GM18508 (cell line): ENCODE data around the gene GAREM1.

Source experiments
- ATAC-seq: cut with Tn5 transposase; IDR thresholded peaks from one replicate; pipeline ENCODE4 v1.9.1; 2021; ENCODE audit warnings: moderate number of reproducible peaks; ENCODE audit not compliant: insufficient read depth, unreplicated experiment

Gene GAREM1

DNA sequence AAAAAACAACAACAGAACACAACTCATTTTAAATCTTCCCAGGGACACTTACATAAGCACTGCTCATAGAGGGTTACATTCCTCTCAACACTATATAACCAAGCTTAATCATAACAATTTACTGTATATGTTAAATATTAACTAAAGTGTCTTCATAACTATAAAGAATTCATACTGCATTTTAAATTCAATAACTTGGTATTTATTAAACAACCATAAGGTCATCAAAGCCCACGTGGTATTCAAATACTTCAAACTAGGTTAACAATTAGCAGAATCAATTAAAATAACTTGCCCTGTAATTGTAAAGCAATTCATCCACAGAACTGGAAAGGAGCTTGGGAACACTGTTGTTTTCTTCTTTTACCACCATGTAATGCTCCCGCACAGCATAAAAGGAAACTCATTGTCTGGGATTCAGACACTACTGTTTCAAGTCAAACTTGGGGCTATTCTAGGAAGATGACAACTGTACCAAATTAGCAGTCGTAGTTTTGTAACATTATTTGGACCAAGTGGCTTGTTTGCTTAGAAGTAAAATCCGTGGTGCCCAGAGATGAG, 10.4 kb downstream of the GAREM1 start:
- no peak for ATAC-seq

DNA sequence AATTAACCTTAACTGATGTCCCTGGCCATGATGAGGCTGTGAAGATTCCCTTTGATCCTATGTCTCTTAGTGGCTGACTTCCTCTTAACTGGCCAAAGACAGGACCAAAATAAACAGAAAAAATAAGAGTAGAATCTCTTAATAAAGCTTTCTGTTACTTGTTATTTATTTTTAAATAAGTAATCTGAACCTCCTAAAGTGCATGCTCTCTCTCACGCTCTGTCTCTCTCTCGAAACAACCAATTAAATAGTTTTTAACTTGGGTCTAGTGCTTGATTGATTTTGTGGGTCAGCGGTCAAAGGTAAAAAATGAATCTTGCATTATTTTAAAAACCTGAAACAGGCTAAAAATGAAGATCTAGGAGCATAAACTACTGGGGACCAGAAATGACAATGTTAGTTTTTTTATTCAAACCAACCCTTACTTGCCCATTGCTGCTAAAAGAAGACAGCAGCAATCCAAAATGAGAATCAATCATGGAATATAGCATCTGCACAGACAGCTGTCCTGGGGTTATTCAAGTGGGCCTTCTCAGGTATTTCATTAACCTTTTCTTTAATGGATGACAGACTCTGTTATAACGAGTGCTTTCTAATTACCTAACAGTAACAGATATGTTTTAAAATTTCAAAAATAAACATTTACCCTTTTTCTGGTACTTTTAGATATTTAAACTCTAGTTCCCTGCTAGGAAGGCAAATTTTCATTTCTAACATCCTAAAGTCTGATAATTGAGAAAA, 11.2 kb downstream of the GAREM1 start:
- no peak for ATAC-seq

DNA sequence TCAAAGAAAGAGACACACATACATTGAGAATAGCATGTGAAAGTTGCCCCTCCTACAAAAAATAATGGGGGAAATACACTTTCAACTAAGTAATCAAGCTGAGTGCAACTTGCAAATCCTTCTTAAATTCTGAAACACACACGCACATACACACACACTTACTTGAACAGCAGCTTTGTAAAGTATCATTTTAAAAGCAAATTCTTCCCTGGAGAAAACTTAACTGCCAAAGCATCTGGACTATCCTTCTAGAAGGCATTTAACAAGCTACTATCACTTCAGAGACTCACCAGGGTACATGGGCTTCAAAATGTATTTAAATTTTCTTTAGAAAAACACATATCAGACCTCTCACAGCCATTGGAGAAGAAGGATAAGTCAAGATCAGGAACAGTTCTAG, 15.3 kb downstream of the GAREM1 start:
- ATAC-seq = no peak

DNA sequence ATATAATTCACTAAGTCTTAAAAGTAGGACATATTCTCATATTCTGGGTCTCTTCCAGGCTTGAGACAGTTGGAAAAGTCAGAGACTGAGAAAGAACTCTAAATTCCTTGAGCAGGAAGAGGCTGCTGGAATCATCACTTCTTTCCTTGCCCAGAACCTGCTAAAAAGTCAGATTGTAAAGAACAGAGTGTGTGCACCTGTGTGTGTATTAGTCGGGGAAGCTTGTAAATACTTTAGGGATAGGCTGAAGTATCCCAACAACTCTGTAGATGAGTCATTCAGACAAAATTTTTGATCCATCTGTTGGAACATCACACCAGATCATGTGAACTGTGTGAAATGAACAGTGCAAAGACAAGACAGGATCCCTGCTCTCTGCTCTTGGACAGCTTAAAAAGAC, 16.1 kb downstream of the GAREM1 start:
- no peak for ATAC-seq

DNA sequence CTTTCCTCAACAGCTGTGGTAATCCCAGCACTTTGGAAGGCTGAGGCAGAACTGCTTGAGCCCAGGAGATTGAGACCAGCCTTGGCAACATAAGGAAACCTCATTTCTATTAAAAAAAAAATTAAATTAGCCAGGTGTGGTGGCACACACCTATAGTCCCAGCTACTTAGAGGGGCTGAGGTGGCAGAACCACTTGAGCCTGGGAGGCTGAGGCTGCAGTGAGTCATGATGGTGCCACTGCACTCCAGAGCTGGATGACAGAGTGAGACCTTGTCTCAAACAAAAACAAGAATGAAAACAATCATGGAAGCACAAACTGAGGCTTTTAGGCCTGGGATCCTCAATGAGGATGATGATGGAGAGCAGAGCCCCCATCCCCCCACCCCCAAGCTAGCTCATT, 19.8 kb downstream of the GAREM1 start:
- ATAC-seq = no peak

DNA sequence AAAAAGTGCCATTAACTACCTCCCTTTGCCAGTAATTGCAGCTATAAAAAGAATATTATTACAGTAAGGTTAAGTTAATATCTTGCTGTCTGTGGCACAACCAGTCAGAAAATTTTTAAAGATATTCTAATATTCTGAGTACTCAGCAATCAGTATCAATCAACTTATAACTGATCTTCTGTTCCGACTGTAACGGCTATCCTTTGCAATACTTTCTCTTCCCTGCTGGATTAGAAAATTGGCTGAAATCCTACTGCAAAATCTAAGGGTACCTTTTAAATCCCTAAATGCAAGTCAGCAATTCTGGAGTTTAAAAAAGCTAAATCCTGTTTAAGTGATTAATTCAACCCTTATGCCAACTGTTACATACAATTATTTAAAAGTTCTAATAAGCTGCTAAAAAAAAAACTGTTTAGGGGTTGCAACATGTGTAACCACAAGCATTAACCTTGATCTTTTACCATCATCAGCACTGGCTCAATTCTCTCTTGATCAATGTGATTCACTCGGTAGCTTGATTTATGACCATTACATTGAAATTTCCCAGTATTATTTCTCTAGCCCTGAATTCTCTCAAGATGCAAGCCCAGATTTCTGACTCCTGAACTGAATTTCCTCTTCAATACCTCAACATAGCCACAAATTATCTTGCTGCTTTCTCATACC, 20.5 kb downstream of the GAREM1 start:
- no peak for ATAC-seq

DNA sequence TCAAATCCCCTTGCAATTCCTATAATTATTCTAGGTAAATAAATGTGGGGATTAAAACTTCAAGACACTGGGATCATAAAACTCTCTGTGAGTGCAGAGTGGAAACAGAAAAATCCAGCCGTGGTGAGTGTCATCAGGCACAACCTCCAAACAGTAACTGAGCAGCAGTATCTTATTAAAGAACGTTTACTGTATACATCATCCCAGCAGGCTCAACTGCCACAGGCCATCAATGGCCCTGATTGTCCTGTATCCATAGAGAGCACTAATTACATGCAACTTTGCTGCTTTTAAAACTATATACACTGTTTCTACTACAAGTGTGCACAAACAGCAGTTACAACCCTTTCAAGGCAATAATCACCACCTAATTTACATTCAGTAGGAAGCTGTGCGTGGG, 23.9 kb downstream of the GAREM1 start:
- no peak for ATAC-seq

DNA sequence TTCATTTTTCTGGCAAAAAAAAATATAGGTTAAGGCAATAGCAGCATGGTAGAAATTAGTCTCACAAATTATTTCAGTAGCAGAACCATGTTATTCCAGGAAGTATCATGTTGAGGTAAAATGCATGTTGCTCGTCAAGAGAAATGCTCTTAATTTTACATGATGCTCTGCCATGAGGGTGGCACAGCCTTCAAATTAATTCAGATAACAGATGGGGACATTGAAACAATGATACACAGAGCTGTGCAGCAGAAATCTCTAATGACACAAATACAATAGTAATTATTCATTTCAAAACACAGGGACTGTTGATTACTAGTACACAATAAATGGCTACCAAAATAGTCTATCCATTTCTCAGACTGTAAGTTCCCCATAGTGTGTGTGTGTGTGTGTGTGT, 24.8 kb downstream of the GAREM1 start:
- no peak for ATAC-seq

DNA sequence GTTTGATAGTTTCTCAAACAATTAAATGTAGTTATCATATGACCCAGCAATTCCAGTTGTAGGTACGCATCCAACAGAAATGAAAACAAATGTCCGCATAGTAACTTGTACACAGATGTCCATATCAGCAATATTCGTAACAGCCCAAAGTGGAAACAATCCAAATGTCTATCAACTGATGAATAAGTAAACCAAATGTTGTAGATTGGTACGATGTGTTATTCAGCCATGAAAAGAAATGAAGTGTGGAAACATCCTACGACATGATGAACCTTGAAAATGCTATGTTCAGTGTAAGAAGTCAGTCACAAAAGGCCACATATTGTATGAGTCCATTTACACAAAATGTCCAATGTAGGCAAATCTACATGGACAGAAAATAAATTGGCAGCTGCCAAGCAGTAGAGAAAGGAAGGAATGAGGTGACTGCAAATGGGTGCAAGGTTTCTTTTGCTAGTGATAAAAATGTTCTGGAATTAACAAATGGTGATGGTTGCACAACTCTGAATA, 26.9 kb downstream of the GAREM1 start:
- no peak for ATAC-seq

DNA sequence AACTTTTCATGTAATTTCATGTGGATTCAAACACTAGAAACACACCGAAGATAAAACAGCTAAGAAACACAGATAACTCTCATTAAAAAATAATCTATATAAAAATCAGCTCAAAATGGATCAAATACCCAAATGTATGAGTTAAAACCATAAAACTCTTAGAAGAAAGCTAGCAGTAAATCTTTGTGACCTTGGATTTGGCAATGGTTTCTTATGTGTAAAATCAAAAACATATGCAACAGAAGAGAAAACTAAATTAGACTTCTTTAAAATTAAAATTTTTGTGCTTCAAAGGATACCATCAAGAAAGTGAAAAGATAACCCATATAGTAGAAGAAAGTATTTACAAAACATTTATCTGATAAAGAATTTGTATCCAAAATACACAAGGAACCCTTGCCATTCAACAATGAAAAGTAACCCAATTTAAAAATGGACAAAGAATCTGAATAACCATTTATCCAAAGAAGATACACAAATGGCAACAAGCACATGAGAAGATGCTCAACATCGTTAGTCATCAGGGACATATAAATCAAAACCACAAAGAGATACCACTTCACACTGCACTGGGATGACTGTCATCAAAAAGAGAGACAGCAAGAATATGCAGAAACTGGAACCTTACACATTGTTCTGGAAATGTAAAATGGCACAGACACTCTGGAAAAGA, 27.5 kb downstream of the GAREM1 start:
- ATAC-seq = no peak

DNA sequence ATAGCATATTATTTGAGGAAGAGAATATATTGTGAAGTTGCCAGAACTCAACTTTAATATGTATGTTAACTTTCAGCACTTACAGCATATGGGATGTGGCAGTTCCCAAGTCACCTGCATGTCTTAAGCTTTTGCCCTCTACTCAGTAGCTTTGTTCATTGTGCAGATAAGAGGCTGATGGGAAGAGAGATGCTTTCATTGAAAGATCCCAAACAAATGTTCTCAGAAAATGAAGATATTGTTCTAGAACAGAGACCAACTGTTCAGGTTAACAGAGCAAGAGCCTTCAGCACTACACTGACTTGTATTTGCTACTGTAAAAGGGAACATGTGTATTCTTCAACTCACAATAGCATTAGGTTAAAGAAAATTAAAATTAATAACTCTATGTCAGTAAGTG, 28.1 kb downstream of the GAREM1 start:
- ATAC-seq = no peak

DNA sequence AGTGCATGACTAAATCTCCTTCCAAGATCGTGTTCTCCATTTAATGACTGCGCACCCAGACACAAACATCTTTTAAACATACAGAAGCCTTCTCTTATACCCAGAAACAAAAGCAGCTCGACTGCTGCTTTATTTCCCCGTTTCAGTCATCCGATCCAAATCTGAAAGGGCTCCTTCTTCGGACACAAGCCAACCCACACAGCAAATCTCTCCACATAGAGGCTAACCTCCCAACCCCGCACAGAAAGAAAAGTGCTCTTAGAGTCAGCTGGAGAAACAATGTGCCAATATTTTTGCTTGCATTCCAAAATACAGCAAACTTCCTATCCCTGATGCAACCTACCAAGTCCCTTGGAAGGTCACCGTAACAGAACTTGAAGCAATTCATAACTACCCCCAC, 29.1 kb downstream of the GAREM1 start:
- no peak for ATAC-seq

DNA sequence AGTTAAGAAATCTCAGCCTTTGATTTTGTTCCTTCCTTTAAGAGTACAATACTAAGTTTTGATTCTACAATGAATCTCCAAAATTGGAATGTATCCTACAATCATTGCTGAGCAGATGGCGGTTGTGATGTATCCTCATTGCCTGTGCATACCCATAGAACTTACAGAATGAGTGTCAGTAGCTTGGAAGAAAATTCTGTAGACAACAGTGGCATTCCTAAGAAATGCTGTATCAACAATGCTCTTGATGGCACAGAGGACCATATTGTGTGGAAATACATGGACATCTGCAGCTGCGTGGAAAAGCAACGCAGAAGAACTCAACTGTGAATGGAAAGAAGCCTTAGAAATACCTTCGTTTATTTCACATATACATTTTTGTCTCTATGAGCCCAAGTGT, 30.2 kb downstream of the GAREM1 start:
- ATAC-seq = no peak

DNA sequence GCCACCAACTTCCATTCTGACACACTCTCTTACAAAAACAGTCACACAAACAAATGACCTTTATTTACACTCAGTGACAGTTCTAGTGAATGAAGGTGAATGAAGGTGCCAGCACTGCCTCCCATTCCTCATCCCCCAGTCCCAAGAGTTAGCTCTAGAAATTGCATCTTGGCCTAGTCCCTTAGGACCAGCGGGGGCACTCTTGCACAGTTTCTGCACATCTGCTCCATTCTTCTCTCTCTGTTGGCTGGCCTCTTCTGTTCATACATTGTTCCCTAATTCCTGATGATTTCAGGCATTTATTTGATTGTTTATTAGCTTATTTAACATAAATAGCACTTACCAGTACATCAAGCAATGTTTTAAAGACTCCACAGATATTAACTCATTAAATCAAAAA, 30.9 kb downstream of the GAREM1 start:
- ATAC-seq = no peak

DNA sequence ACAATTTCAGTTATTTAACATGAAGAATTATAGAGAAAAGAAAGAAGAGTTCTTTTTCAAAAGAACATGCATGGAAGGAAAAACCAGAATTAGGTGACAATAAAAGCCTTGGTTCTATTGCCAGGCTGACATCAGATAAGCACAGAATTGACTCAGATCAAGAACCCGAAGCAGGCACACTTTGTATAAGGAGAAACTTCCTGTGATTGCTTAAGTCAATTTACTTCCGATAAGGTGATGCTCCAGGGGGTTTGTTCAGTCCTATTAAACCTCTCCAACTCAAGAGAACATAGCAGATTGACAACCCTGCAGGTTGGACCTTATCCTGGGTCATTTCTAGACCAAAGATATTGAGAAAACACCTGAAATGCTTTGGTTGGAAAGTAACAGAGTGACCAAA, 31.4 kb downstream of the GAREM1 start:
- ATAC-seq = no peak

DNA sequence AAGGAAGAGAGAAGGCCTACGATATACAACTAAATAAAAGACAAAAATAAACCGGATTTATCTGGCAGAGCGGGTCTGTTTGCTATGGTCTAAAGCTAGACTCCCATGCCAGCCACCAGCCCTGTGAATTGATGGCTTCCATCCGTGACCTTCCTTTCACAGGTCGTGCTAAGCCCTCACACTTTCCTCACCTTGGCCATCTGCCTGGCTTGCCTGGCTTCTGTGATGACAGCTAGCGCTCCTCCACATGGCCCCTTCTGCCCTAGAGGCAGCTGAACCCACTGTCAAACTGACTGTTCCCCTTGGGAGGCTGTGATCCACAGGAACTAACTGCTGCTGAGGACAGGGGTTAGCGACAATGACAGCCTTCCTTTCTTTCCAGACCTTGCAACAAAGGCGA, 32.5 kb downstream of the GAREM1 start:
- no peak for ATAC-seq

DNA sequence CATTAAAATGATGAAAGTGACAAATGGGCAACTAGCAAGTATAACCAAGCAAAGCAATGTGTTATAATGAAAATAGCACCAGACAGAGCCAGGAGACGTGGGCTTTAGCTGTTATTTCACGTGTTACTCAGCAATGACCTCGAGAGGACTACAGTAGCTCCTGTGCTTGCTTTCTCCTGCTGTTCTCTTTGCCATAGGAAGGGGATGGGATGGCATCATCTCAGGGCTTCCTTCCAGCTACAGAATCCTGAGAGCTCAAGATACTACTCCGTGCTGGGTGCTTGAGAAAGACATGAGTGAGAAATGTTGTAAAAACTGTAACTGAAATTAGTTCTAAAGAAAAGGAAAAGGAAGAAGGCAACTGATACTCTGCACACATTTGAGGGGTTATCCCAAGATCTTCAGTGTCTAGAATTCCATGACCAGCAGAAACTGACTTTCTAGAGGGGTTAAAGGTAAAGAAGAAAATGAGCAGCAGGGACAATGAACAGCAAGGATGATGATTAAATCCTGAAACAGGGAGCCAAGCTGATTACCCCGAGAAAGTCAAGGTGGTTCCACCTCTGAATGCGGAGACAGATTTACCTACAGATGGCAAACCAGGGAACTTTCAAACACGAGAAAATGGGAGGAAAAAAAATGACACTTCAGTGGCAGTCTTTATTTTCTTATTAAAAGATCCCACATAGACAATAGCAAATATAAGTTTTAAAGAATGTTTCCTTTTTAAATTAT, 33.4 kb downstream of the GAREM1 start:
- no peak for ATAC-seq

DNA sequence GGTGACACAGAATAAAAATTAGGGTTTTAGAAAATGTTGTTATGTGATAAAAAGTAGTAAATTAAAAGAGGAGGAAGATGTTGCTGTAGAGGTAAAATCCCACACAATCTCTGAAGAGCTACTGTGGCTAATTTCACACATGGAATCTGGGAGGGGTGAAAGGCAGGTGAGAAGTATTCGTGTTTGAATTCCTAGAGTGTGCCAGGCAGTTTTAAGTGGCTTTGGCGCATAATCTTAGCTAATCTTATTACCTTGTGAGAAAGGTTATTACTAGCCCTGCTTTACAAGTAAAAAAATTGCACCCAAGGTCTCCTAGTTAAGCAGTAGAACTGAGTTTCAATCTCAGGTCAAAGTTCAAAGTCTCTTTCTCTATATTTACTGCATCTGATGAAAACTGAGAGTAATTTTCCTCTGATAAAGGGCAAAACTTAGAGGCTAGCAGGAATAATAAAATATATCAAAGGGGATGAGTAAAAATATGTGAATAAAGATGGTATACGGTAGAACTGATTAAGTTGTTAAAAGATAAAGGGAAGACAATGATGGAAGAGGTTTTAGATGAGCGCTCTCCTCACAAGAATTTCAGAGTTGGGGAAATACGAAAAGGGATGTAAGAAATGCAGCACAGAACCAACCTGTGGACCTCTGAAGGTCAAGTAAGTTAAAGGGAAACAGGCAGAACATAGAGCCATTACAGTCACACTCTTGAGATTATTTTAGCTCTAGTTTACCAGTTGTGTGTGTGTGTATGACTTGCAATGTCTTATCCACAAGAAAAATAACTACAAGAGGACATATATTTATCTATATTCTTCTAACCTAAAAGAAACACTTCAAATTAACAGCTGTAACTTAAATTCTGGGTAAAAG, 34.8 kb downstream of the GAREM1 start:
- no peak for ATAC-seq

DNA sequence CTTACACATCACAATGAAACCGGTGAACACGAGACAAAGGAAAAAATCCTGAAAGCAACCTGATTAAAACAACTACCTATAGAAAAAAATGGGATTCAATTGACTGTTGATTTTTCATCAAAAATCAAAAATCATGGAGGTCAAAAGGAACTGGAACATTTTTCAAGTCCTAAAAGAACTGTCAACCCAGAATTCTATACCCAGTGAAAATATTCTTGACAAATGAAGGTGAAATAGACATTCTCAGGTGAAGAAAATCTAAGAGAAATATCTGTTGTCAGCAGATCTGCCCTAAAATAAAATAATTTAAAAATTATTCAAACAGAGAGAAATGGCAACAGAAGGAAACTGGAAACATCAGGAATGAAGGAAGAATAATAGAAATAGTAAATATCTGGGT, 38.9 kb downstream of the GAREM1 start:
- no peak for ATAC-seq

DNA sequence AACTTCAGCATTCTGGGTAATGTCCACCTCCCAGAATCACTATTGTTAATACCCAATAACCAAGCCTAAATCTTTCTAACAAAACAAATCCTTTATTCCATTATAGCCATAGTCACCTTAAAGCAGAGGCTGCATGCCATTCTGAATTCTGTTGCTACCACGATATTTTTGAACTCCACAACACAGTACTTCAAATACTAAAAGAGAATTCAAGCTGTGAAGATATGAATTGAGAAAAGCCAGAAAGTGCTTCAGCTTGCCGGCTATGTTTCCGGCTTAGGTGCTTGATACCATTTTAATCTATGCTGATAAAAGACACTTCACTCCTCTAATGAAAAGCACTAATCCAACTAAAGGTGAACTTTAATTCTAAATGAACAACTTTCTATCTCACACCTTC, 41.3 kb downstream of the GAREM1 start:
- no peak for ATAC-seq
